ENCODE measurements around the gene CRYBG2.
"Not testable (repeated sequence)": the region's sequence is repeated elsewhere in the genome, so short reads cannot be mapped to it uniquely, and the experiment has no call there.

CRYBG2 gene

DNA sequence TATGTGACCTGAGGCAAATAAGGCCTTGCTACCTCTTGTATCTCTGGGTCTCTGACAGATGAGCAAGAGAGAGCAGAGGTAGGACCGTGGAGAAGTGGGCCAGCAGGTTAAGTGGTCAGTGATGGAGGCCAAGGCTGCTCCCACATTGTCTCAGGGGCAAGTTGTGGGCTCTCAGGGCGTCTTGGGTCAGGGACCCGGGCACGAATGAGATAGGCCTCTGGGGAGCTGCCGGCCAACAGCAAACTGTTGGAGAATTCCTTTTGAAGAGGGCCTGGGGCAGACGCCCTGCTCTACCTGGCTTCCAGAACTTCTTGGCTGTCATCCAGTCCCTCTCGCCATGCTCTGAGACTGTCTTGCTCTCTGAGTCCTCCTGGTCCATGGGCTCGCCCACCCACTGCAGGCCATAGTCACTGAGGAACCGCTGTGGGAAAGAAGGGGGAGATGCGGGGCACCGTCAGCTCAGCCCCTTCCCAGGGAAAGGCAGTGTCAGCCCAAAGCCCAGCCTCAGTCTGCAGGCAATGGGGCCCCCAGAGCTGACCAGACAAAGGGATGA lies 59.9 kb downstream of the CRYBG2 start:
- H3K36me3 ChIP-seq (replicated peaks; ENCODE audit: insufficient read depth, low read length) = no peaks in the 10 kb centered on the region
- no peaks in the 10 kb centered on the region for H3K9me3 ChIP-seq (replicated peaks; ENCODE audit: insufficient read depth, low read length)
- no peak overlapping the region for H3K27ac ChIP-seq (ENCODE audit: low read length)
- TF ChIP-seq, protein P1, sequence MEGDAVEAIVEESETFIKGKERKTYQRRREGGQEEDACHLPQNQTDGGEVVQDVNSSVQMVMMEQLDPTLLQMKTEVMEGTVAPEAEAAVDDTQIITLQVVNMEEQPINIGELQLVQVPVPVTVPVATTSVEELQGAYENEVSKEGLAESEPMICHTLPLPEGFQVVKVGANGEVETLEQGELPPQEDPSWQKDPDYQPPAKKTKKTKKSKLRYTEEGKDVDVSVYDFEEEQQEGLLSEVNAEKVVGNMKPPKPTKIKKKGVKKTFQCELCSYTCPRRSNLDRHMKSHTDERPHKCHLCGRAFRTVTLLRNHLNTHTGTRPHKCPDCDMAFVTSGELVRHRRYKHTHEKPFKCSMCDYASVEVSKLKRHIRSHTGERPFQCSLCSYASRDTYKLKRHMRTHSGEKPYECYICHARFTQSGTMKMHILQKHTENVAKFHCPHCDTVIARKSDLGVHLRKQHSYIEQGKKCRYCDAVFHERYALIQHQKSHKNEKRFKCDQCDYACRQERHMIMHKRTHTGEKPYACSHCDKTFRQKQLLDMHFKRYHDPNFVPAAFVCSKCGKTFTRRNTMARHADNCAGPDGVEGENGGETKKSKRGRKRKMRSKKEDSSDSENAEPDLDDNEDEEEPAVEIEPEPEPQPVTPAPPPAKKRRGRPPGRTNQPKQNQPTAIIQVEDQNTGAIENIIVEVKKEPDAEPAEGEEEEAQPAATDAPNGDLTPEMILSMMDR (IDR thresholded peaks at IDR 0.05; ENCODE audit: low read length) = no peak
- no peak for TF ChIP-seq EZH2phosphoT487 (IDR thresholded peaks at IDR 0.05; ENCODE audit: low read length)
- no peak overlapping the region for H2AFZ ChIP-seq (ENCODE audit: low read length)
- no peaks in the 10 kb centered on the region for H3K9me2 ChIP-seq (replicated peaks; ENCODE audit: insufficient read depth, low read length)
- H3K4me1 ChIP-seq (ENCODE audit: low read length) = peaks cover 12% of the 10 kb centered on the region; the same call in 1 of the 2 replicates
- no peaks in the 10 kb centered on the region for H3F3A ChIP-seq (ENCODE audit: insufficient read depth, low read length)
- no peak overlapping the region for H3K4me3 ChIP-seq (ENCODE audit: low read length)
- H4K20me1 ChIP-seq (ENCODE audit: insufficient read depth, low read length) = no peaks in the 10 kb centered on the region
- no peaks in the 10 kb centered on the region for H3K27me3 ChIP-seq (replicated peaks; ENCODE audit: insufficient read depth, low read length)
- no peaks in the 10 kb centered on the region for H3K79me2 ChIP-seq (ENCODE audit: low read length)
- no peak overlapping the region for H3K9ac ChIP-seq (ENCODE audit: low read length)
- no peak for DNase-seq
- no peak overlapping the region for H3K4me2 ChIP-seq (ENCODE audit: low read depth, low read length)

DNA sequence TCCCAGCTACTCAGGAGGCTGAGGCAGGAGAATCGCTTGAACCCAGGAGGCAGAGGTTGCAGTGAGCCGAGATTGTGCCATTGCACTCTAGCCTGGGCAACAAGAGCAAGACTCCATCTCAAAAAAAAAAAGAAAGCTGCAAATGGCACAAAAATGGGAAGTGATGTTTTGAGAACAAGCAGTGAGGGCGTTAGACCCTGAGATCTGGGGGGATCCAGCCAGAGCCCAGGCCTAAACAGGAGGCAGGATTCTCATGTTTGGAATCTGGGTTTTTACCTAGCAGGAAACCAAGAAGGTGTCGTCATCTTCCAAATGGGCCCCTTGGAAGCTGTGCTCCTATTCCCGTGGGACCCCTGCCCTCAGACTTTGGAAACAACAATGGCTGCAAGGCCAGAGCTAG lies 61.2 kb downstream of the CRYBG2 start:
- not testable (repeated sequence) for H4K20me1 ChIP-seq (ENCODE audit: insufficient read depth, low read length); H3K9ac ChIP-seq (ENCODE audit: low read length); H3K4me2 ChIP-seq (ENCODE audit: low read depth, low read length); DNase-seq; H2AFZ ChIP-seq (ENCODE audit: low read length); H3K36me3 ChIP-seq (replicated peaks; ENCODE audit: insufficient read depth, low read length); H3K27me3 ChIP-seq (replicated peaks; ENCODE audit: insufficient read depth, low read length); H3F3A ChIP-seq (ENCODE audit: insufficient read depth, low read length); H3K9me2 ChIP-seq (replicated peaks; ENCODE audit: insufficient read depth, low read length); H3K4me3 ChIP-seq (ENCODE audit: low read length); H3K9me3 ChIP-seq (replicated peaks; ENCODE audit: insufficient read depth, low read length); H3K79me2 ChIP-seq (ENCODE audit: low read length); H3K27ac ChIP-seq (ENCODE audit: low read length)
- H3K4me1 ChIP-seq (ENCODE audit: low read length) = peaks cover 24% of the 10 kb centered on the region

DNA sequence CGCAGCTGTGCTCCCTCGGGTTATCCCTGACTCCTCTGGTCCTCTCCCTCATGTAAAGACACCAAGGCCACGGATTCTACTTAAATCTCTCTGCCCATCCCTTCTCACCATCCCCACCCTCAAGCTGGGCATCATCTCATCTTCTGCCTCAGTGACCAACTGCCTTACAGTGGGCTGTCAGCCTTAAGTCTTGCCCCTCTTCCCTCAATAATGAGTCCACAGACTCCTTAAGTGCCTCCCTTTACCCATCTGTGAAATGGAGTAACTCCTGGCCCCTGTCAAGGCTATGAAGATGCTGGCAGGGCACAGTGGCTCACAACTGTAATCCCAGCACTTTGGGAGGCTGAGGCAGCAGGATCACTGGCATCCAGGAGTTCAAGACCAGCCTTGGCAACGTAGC lies 62.0 kb downstream of the CRYBG2 start:
- Histone ChIP-seq H3F3A (ENCODE audit: insufficient read depth, low read length) (peaks cover 10% of the 10 kb centered on the region), H3K27ac (ENCODE audit: low read length) (no peak overlapping the region), H3K4me1 (ENCODE audit: low read length) (peaks cover 32% of the 10 kb centered on the region), H4K20me1 (ENCODE audit: insufficient read depth, low read length) (no peaks in the 10 kb centered on the region), H3K9me3 (replicated peaks; ENCODE audit: insufficient read depth, low read length) (no peaks in the 10 kb centered on the region), H3K4me3 (ENCODE audit: low read length) (no peak overlapping the region), H3K79me2 (ENCODE audit: low read length) (no peaks in the 10 kb centered on the region), H3K27me3 (replicated peaks; ENCODE audit: insufficient read depth, low read length) (no peaks in the 10 kb centered on the region), H3K9ac (ENCODE audit: low read length) (no peak overlapping the region), H3K36me3 (replicated peaks; ENCODE audit: insufficient read depth, low read length) (no peaks in the 10 kb centered on the region), H3K4me2 (ENCODE audit: low read depth, low read length) (no peak overlapping the region), H2AFZ (ENCODE audit: low read length) (no peak overlapping the region), H3K9me2 (replicated peaks; ENCODE audit: insufficient read depth, low read length) (no peaks in the 10 kb centered on the region)
- no peak for TF ChIP-seq EZH2 (optimal IDR thresholded peaks at IDR 0.05; ENCODE audit: low read depth, low read length)
- TF ChIP-seq, protein P1 (IDR thresholded peaks at IDR 0.05; ENCODE audit: low read length) = no peak
- TF ChIP-seq EZH2phosphoT487 (IDR thresholded peaks at IDR 0.05; ENCODE audit: low read length) = no peak
- no peak for DNase-seq

DNA sequence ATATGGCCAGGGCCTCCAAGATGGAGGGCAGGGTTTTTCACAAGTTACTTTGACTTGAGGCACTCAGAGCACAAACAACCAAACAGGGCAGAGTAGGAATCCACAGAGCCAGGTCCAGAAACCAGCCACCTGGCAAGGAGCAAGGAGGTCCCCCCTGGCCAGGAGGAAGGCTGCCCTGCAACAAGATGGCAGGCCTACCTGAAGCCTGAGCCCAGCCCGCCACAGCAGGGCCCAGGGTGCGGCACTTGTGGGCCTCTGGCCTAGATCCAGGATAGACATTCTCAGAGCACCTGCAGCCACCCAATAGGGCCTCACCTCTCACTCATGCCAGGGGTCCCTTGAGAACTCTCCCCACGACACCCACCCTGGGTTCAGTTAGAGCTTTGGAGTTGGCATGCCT lies 62.5 kb downstream of the CRYBG2 start:
- TF ChIP-seq, protein P1 (IDR thresholded peaks at IDR 0.05; ENCODE audit: low read length) = no peak
- TF ChIP-seq EZH2phosphoT487 (IDR thresholded peaks at IDR 0.05; ENCODE audit: low read length) = no peak
- no peak for TF ChIP-seq EZH2 (optimal IDR thresholded peaks at IDR 0.05; ENCODE audit: low read depth, low read length)
- no peaks in the 10 kb centered on the region for H3K79me2 ChIP-seq (ENCODE audit: low read length)

More for the DNA sequence above, 62.5 kb downstream of the CRYBG2 start:
- Histone ChIP-seq H3K27me3 (replicated peaks; ENCODE audit: insufficient read depth, low read length) (no peaks in the 10 kb centered on the region), H3K9me2 (replicated peaks; ENCODE audit: insufficient read depth, low read length) (no peaks in the 10 kb centered on the region), H3K27ac (ENCODE audit: low read length) (no peak overlapping the region), H3K9ac (ENCODE audit: low read length) (no peak overlapping the region), H3K9me3 (replicated peaks; ENCODE audit: insufficient read depth, low read length) (no peaks in the 10 kb centered on the region), H2AFZ (ENCODE audit: low read length) (no peak overlapping the region), H3K4me2 (ENCODE audit: low read depth, low read length) (no peak overlapping the region), H3K36me3 (replicated peaks; ENCODE audit: insufficient read depth, low read length) (no peaks in the 10 kb centered on the region), H3F3A (ENCODE audit: insufficient read depth, low read length) (peaks cover 14% of the 10 kb centered on the region), H3K4me3 (ENCODE audit: low read length) (no peak overlapping the region), H3K4me1 (ENCODE audit: low read length) (peaks cover 34% of the 10 kb centered on the region), H4K20me1 (ENCODE audit: insufficient read depth, low read length) (no peaks in the 10 kb centered on the region)
- no peak for DNase-seq
